Mesothelial cell of epicardium (in vitro differentiated cells): Measurements from ENCODE around the gene PSMC4. TPM values are rescaled to one million over a fixed set of nuclear protein-coding genes. Genes with fewer than 3 reads are reported as not detected.

Experiments used
- DNase-seq, 2 experiments: peaks; one replicate each; pipeline ENCODE4 v3.0.0; 2021; ENCODE audit warnings: low spot score in 2 of 2; ENCODE audit not compliant: unreplicated experiment in 2 of 2
- H3K27ac Mint-ChIP-seq: 2 replicates; pipeline ENCODE4 v1.8.0; 2021; ENCODE audit warnings: mixed read lengths
- H3K27me3 Mint-ChIP-seq: 2 replicates; pipeline ENCODE4 v1.8.0; 2021; ENCODE audit warnings: low read depth, mixed read lengths
- H3K36me3 Mint-ChIP-seq: 2 replicates; pipeline ENCODE4 v1.8.0; 2021; ENCODE audit warnings: mixed read lengths
- H3K4me1 Mint-ChIP-seq: 2 replicates; pipeline ENCODE4 v1.8.0; 2021; ENCODE audit warnings: mixed read lengths
- H3K4me3 Mint-ChIP-seq: 2 replicates; pipeline ENCODE4 v1.8.0; 2021; ENCODE audit warnings: mild to moderate bottlenecking, moderate library complexity, mixed read lengths
- H3K9me3 Mint-ChIP-seq: 2 replicates; pipeline ENCODE4 v1.8.0; 2021; ENCODE audit warnings: mixed read lengths
- total RNA-seq: library from RNA; stranded (reverse); gene quantifications from 3 replicates; pipeline ENCODE4 v1.2.1, GENCODE V29; 2021
- TF ChIP-seq, protein P1 (sequence below): fragments of 200-600 bp; sonication (generic); IDR thresholded peaks from one replicate; pipeline ENCODE4 v1.5.0; 2021; ENCODE audit warnings: antibody characterized with exemption; ENCODE audit not compliant: unreplicated experiment

Gene PSMC4
- total RNA-seq, 1 donor from 2014 or later, result 85.8 TPM

DNA sequence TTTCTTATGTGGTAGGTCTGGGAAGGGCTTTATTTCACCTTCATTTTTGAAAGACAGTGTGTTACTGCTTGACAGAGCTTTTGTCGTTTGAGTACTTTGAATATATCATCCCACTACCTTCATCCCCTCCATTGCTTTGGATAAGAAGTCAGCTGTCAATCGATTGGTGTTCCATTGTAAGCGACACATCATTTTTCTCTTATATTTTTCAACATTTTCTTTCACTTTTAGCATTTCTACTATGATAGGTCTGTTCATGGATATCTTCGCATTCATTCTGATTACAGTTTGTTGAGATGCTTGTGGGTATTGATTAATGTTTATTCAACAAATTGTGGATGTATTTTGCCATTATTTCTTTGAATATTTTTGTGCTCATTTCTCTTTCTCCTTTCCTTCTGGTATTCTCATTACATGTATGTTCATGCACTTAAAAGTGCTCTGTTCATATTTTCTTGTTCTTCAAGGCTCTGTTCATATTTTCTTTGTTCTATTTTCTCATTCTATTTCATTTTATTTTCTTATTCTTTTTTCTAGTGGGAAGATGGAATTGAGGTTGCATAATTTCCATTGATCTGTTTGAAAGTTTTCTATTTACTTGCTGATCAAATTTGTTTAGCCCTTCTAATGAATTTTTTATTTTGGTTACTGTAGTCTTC is 55.1 kb downstream of the PSMC4 start:
- no peak overlapping the region for H3K27ac Mint-ChIP-seq
- H3K9me3 Mint-ChIP-seq, result peaks cover 82% of the 10 kb centered on the region
- no peak for DNase-seq
- no peaks in the 10 kb centered on the region for H3K27me3 Mint-ChIP-seq
- H3K4me3 Mint-ChIP-seq, result no peak overlapping the region
- H3K36me3 Mint-ChIP-seq, result peaks cover 52% of the 10 kb centered on the region
- TF ChIP-seq, protein P1, sequence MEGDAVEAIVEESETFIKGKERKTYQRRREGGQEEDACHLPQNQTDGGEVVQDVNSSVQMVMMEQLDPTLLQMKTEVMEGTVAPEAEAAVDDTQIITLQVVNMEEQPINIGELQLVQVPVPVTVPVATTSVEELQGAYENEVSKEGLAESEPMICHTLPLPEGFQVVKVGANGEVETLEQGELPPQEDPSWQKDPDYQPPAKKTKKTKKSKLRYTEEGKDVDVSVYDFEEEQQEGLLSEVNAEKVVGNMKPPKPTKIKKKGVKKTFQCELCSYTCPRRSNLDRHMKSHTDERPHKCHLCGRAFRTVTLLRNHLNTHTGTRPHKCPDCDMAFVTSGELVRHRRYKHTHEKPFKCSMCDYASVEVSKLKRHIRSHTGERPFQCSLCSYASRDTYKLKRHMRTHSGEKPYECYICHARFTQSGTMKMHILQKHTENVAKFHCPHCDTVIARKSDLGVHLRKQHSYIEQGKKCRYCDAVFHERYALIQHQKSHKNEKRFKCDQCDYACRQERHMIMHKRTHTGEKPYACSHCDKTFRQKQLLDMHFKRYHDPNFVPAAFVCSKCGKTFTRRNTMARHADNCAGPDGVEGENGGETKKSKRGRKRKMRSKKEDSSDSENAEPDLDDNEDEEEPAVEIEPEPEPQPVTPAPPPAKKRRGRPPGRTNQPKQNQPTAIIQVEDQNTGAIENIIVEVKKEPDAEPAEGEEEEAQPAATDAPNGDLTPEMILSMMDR, result no peak
- H3K4me1 Mint-ChIP-seq, result no peaks in the 10 kb centered on the region

DNA sequence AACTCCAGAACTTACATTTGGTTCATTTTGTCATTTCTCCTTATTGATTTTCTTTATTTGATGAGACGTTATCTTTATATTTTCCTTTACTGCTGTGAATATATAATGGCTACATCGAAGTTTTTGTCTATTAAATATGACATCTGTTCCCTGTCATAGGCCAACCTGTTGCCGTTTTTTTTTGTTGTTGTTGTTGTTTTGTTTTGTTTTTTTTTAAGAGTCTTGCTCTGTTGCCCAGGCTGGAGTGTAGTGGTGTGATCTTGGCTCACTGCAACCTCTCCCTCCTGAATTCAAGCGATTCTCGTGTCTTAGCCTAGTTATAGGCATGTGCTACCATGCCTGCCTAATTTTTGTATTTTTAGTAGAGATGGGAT is 55.6 kb downstream of the PSMC4 start:
- DNase-seq, result no peak
- TF ChIP-seq, protein P1, result no peak
- no peak overlapping the region for H3K27ac Mint-ChIP-seq
- H3K4me1 Mint-ChIP-seq, result no peaks in the 10 kb centered on the region
- peaks cover 78% of the 10 kb centered on the region for H3K9me3 Mint-ChIP-seq
- no peaks in the 10 kb centered on the region for H3K27me3 Mint-ChIP-seq
- peaks cover 54% of the 10 kb centered on the region for H3K36me3 Mint-ChIP-seq
- H3K4me3 Mint-ChIP-seq, result no peak overlapping the region

Other genes with a start within 250 kb of the PSMC4 start
- not detected in 3 replicates for gene CLC, start 233.1 kb upstream of the PSMC4 start, total RNA-seq
- not detected in 3 replicates for gene LEUTX, start 192.3 kb upstream of the PSMC4 start, total RNA-seq
- 54.0 to 60.2 TPM (median 54.7 TPM) in 3 replicates for gene DYRK1B, start 137.0 kb upstream of the PSMC4 start, total RNA-seq
- gene FBL, start 124.8 kb upstream of the PSMC4 start, total RNA-seq, result 273 to 278 TPM (median 274 TPM) in 3 replicates
- gene FCGBP, start 36.5 kb upstream of the PSMC4 start, total RNA-seq, result 1.7 to 2.5 TPM (median 2.3 TPM) in 3 replicates
- 6.8 to 9.8 TPM (median 8.7 TPM) in 3 replicates for gene ZNF546, start 25.9 kb downstream of the PSMC4 start, total RNA-seq
- 34.7 to 42.3 TPM (median 35.1 TPM) in 3 replicates for gene ZNF780B, start 85.1 kb downstream of the PSMC4 start, total RNA-seq
- gene ZNF780A, start 119.8 kb downstream of the PSMC4 start, total RNA-seq, result 14.6 to 17.3 TPM (median 17.0 TPM) in 3 replicates
- 30.7 to 32.7 TPM (median 31.4 TPM) in 3 replicates for gene MAP3K10, start 220.3 kb downstream of the PSMC4 start, total RNA-seq
- gene TTC9B, start 247.2 kb downstream of the PSMC4 start, total RNA-seq, result not detected in 3 replicates